Lower lobe of right lung (tissue), 2 donors: Measurements from ENCODE around the gene SHISA7. TPM values are rescaled to one million over a fixed set of nuclear protein-coding genes. Genes with fewer than 3 reads are reported as not detected.
A peak's percentile ranks its signal among the peaks of the same experiment; 100 is the strongest.

Experiments
- ATAC-seq, 2 donors: fragments of 200-7000 bp; cut with Tn5 transposase; one replicate each; pipeline ENCODE4 v1.9.1; 2020 to 2022; ENCODE audit warnings: mild to moderate bottlenecking in 2 of 2, moderate library complexity in 2 of 2
- DNase-seq: peaks from one replicate; pipeline ENCODE4 v3.0.0-alpha.2; 2020
- H3K27ac ChIP-seq: fragments of 200-600 bp; one replicate; pipeline ENCODE4 v1.8.0; 2022
- H3K27me3 ChIP-seq: fragments of 200-600 bp; one replicate; pipeline ENCODE4 v1.8.0; 2022; ENCODE audit warnings: low read depth
- H3K36me3 ChIP-seq: fragments of 200-600 bp; one replicate; pipeline ENCODE4 v1.8.0; 2022; ENCODE audit warnings: mild to moderate bottlenecking
- H3K4me1 ChIP-seq: fragments of 200-600 bp; one replicate; pipeline ENCODE4 v1.8.0; 2022
- H3K4me3 ChIP-seq: fragments of 200-600 bp; one replicate; pipeline ENCODE4 v1.8.0; 2022; ENCODE audit warnings: mild to moderate bottlenecking
- H3K9me3 ChIP-seq: fragments of 200-600 bp; one replicate; pipeline ENCODE4 v1.8.0; 2022
- CTCF ChIP-seq: fragments of 200-600 bp; IDR thresholded peaks from one replicate; pipeline ENCODE4 v1.8.0; 2022; ENCODE audit warnings: antibody characterized with exemption, mild to moderate bottlenecking
- intact Hi-C: fragments of 100-400 bp; cut with DNase I; formaldehyde crosslinking; loops from one replicate; pipeline ENCODE4 v1.11.0; 2022
- total RNA-seq: library from RNA; stranded (reverse); fragmentation: NEBNext Ultra II Directional; extraction: Animal tissue kit (Norgen Biotek cat#: 25700); gene quantifications from one replicate; pipeline ENCODE4 v1.2.1, GENCODE V29; 2021
- donor health status: DM: no; HTN: yes; CAD: no; lungs with severe emphysema.

SHISA7 gene
- total RNA-seq, 1 donor from 2014 or later: not detected

- H3K27me3 ChIP-seq: peaks cover 17% of the 10 kb centered on the region
- intact Hi-C loops: no loop called here
- no peak for ATAC-seq
- H3K27ac ChIP-seq: no peak overlapping the region
- H3K4me3 ChIP-seq: no peak overlapping the region
- H3K9me3 ChIP-seq: no peaks in the 10 kb centered on the region
- TF ChIP-seq CTCF: no peak
- no peaks in the 10 kb centered on the region for H3K36me3 ChIP-seq
- no peak for DNase-seq
- peaks cover 31% of the 10 kb centered on the region for H3K4me1 ChIP-seq
These were observed 46.8 kb upstream of the SHISA7 start for GRCh38 chr19:55489711-55490477.

GRCh38 chr19:55488986-55489710 lies 46.0 kb upstream of the SHISA7 start:
- intact Hi-C loops: no loop called here
- DNase-seq (no peak), ATAC-seq (no peak)
- peaks cover 10% of the 10 kb centered on the region for H3K27me3 ChIP-seq
- TF ChIP-seq CTCF: no peak
- no peak overlapping the region for H3K4me3 ChIP-seq
- no peaks in the 10 kb centered on the region for H3K9me3 ChIP-seq
- H3K4me1 ChIP-seq: peaks cover 39% of the 10 kb centered on the region
- no peak overlapping the region for H3K27ac ChIP-seq
- H3K36me3 ChIP-seq: no peaks in the 10 kb centered on the region

- intact Hi-C loops: no loop called here
- Histone ChIP-seq H3K27ac (peak within 1 kb of the TSS; percentile 78), H3K36me3 (peaks cover 6% of the 10 kb centered on the region), H3K27me3 (peaks cover 8% of the 10 kb centered on the region), H3K9me3 (no peaks in the 10 kb centered on the region), H3K4me3 (no peak within 1 kb of the TSS), H3K4me1 (peaks cover 43% of the 10 kb centered on the region)
- no peak for TF ChIP-seq CTCF
- ATAC-seq: no peak
- DNase-seq: no peak
These were observed 45.0 kb upstream of the SHISA7 start, which contains the start of gene SSC5D for GRCh38 chr19:55487924-55488687. Gene SSC5D (plus strand): TSS chr19:55488436. CDS start chr19:55488590, 154 bp downstream.

GRCh38 chr19:55486971-55487923 lies 44.1 kb upstream of the SHISA7 start:
- intact Hi-C loops: no loop called here
- H3K27me3 ChIP-seq: peaks cover 8% of the 10 kb centered on the region
- ATAC-seq: peak; percentile 38 to 42
- DNase-seq: no peak
- no peak for TF ChIP-seq CTCF
- peaks cover 15% of the 10 kb centered on the region for H3K36me3 ChIP-seq
- H3K9me3 ChIP-seq: no peaks in the 10 kb centered on the region
- H3K4me3 ChIP-seq: peak overlapping the region; percentile 11
- peak overlapping the region; percentile 78 for H3K27ac ChIP-seq
- H3K4me1 ChIP-seq: peaks cover 43% of the 10 kb centered on the region
